ENCODE results near the gene UPP1. TPM values are rescaled to one million over a fixed set of nuclear protein-coding genes. Genes with fewer than 3 reads are reported as not detected.

The UPP1 gene
- total and polyA plus RNA-seq, 2 of the 13 experiments (the other 11 are each of a cell fraction or from before 2014, with no cell fraction given) = 5.7 to 9.8 TPM

- peak; percentile 56 for DNase-seq (ENCODE audit: low spot score)
- POLR2A ChIA-PET = interaction anchor here (1.0 to 2.0 kb wide), 4 partner anchors 21 to 165 kb away, joined by 4 to 7 read pairs (median 6); partner anchors contain the start of gene UPP1
- H3K79me2 ChIP-seq (ENCODE audit: insufficient read depth, low read length) = no peaks in the 10 kb centered on the region
- no TSS peak for BruUV-seq (replicated peaks)
- peak; percentile 86 for ATAC-seq
- WGBS (ENCODE audit: low lambda C conversion rate) = 21% methylated on average over 9 of the region's 9 CpGs
- 0 out of 2 replicates have a peak overlapping the region, but pooled peaks have one; percentile 4 for H3K4me2 ChIP-seq (ENCODE audit: low read depth, low read length)
- CTCF ChIA-PET (ENCODE audit: low intra/inter-chr PET ratio, low total read pairs) = interaction anchor here (1.3 to 2.0 kb wide), 4 partner anchors 45 to 165 kb away, joined by 7 to 24 read pairs (median 20); no protein-coding TSS in a partner anchor
- H2AFZ ChIP-seq (ENCODE audit: low read length) = no peak overlapping the region
- H4K20me1 ChIP-seq (ENCODE audit: insufficient read depth, low read length) = no peaks in the 10 kb centered on the region
- H3K4me3 ChIP-seq (replicated peaks in 1 of 3; ENCODE audit: insufficient read depth in 1 of 3, low read depth in 2 of 3, low read length in 3 of 3) = no peak overlapping the region
- peaks cover 20% of the 10 kb centered on the region for H3K4me1 ChIP-seq (ENCODE audit: insufficient read depth, low read length)
- no peaks in the 10 kb centered on the region for H3K27me3 ChIP-seq (ENCODE audit: control insufficient read depth in 1 of 2, insufficient read depth in 2 of 2, low read length in 2 of 2)
- peak; percentile 91 for FAIRE-seq
- no peak overlapping the region for H3K27ac ChIP-seq (ENCODE audit: extremely low read length, insufficient read depth, low read length)
- intact Hi-C loops (cut with micrococcal nuclease; ENCODE audit: unreplicated experiment) (loop anchor here (1.0 kb wide), 3 partner anchors 45 to 165 kb away; no protein-coding TSS in a partner anchor), in situ Hi-C loops (cut with HindIII; ENCODE audit: extremely low pct_ligation_motif_present, low pct_unique_long_range_greater_than_20kb) (loop anchor here (5.0 to 25.0 kb wide), 3 partner anchors 118 to 848 kb away; no protein-coding TSS in a partner anchor)
- H3K9me3 ChIP-seq (ENCODE audit: low read length) = no peaks in the 10 kb centered on the region
- H3K36me3 ChIP-seq (replicated peaks in 1 of 2; ENCODE audit: control insufficient read depth in 1 of 2, insufficient read depth in 2 of 2, low read length in 2 of 2) = peaks cover 5 to 17% of the 10 kb centered on the region in 2 experiments; a peak in 3 of 5 replicates
- H3K9ac ChIP-seq (ENCODE audit: insufficient read depth, low read depth, low read length) = no peak overlapping the region
- TF ChIP-seq ZFP36L2 (CRISPR knock-in tag; IDR thresholded peaks at IDR 0.05) = no peak
- peak; percentile 52; the same call in 1 of the 2 replicates for TF ChIP-seq NR2C2 (CRISPR knock-in tag; IDR thresholded peaks at IDR 0.05; ENCODE audit: borderline replicate concordance)
- no peak for TF ChIP-seq SP140L (CRISPR knock-in tag; IDR thresholded peaks at IDR 0.05; ENCODE audit: borderline replicate concordance)
- 0 out of 2 replicates have a peak, but pooled peaks have one; percentile 37 for TF ChIP-seq ZSCAN21 (CRISPR knock-in tag; IDR thresholded peaks at IDR 0.05; ENCODE audit: borderline replicate concordance)
- no peak for TF ChIP-seq ATF6 (CRISPR knock-in tag; conservative IDR thresholded peaks at IDR 0.05)
- TF ChIP-seq ETV5 (CRISPR knock-in tag; IDR thresholded peaks at IDR 0.05; ENCODE audit: borderline replicate concordance) = peak; percentile 33; the same call in 1 of the 2 replicates
- no peak for TF ChIP-seq ZNF557 (CRISPR knock-in tag; IDR thresholded peaks at IDR 0.05)
- no peak for TF ChIP-seq AFF4 (CRISPR knock-in tag; IDR thresholded peaks at IDR 0.05)
- no peak for TF ChIP-seq MXD3 (CRISPR knock-in tag; IDR thresholded peaks at IDR 0.05)
- no peak for TF ChIP-seq USF2 (IDR thresholded peaks at IDR 0.05; ENCODE audit: low read depth, low read length)
- no peak for TF ChIP-seq USF2 (CRISPR knock-in tag; IDR thresholded peaks at IDR 0.05; ENCODE audit: borderline replicate concordance)
- TF ChIP-seq HMGA1 (CRISPR knock-in tag; conservative IDR thresholded peaks at IDR 0.05) = no peak
Measured at GRCh38 chr7:48109848-48110663, 21.0 kb downstream of the UPP1 start.

Measured in HepG2 (cell line).